Thyroid gland (tissue), 4 donors: Measurements from ENCODE around the gene SH3BGRL3.

Experiments
- POLR2A ChIP-seq, 2 donors: fragments of 450-650 bp; IDR thresholded peaks; one replicate each; pipeline ENCODE4 v1.6.1; 2017; ENCODE audit warnings: antibody characterized with exemption in 2 of 2, mild to moderate bottlenecking in 2 of 2, moderate library complexity in 1 of 2
- TF ChIP-seq, protein P1 (sequence below), 6 experiments: fragments of 200-600 bp in 3 of 6; fragments of 450-650 bp in 3 of 6; sonication (generic) in 3 of 6; IDR thresholded peaks; one replicate each; pipeline ENCODE4 v1.5.1; 2016 to 2019; ENCODE audit warnings: antibody characterized with exemption in 6 of 6, mild to moderate bottlenecking in 2 of 6, inconsistent platforms in 1 of 6, moderate library complexity in 1 of 6

DNA sequence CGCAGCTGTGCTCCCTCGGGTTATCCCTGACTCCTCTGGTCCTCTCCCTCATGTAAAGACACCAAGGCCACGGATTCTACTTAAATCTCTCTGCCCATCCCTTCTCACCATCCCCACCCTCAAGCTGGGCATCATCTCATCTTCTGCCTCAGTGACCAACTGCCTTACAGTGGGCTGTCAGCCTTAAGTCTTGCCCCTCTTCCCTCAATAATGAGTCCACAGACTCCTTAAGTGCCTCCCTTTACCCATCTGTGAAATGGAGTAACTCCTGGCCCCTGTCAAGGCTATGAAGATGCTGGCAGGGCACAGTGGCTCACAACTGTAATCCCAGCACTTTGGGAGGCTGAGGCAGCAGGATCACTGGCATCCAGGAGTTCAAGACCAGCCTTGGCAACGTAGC, 12.1 kb downstream of the SH3BGRL3 start:
- TF ChIP-seq, protein P1, sequence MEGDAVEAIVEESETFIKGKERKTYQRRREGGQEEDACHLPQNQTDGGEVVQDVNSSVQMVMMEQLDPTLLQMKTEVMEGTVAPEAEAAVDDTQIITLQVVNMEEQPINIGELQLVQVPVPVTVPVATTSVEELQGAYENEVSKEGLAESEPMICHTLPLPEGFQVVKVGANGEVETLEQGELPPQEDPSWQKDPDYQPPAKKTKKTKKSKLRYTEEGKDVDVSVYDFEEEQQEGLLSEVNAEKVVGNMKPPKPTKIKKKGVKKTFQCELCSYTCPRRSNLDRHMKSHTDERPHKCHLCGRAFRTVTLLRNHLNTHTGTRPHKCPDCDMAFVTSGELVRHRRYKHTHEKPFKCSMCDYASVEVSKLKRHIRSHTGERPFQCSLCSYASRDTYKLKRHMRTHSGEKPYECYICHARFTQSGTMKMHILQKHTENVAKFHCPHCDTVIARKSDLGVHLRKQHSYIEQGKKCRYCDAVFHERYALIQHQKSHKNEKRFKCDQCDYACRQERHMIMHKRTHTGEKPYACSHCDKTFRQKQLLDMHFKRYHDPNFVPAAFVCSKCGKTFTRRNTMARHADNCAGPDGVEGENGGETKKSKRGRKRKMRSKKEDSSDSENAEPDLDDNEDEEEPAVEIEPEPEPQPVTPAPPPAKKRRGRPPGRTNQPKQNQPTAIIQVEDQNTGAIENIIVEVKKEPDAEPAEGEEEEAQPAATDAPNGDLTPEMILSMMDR (IDR thresholded peaks at IDR 0.05) = no peak
- no peak for TF ChIP-seq POLR2A (IDR thresholded peaks at IDR 0.05)
